Cardiac fibroblast (primary cell): Measurements from ENCODE around the gene SKI.
"Not testable (repeated sequence)": the region's sequence is repeated elsewhere in the genome, so short reads cannot be mapped to it uniquely, and the experiment has no call there.

ENCODE experiments used
- DNase-seq, 2 donors: peaks; one replicate each; pipeline versions ENCODE4 v3.0.0 to v3.0.0-alpha.2; 2010; ENCODE audit warnings: low read depth in 2 of 2
- H3K4me3 ChIP-seq, 2 donors: replicated peaks in 1 of 2; 1 replicate in 1 of 2; 2 replicates in 1 of 2; pipeline ENCODE4 v1.5.1; 2011; ENCODE audit warnings: low read depth in 2 of 2, low read length in 2 of 2, mild to moderate bottlenecking in 2 of 2, moderate library complexity in 1 of 2
- CTCF ChIP-seq: IDR thresholded peaks from one replicate; pipeline ENCODE4 v1.5.1; 2011; ENCODE audit warnings: low read depth, mild to moderate bottlenecking, low read length, inconsistent platforms

SKI gene

GRCh38 chr1:2330035-2330434 lies 101.9 kb downstream of the SKI start:
- no peak overlapping the region for H3K4me3 ChIP-seq
- TF ChIP-seq CTCF, result no peak
- no peak for DNase-seq

- no peak overlapping the region for H3K4me3 ChIP-seq
- TF ChIP-seq CTCF, result no peak
- DNase-seq, result peak; percentile 81 to 87
Measured at GRCh38 chr1:2330519-2331199, 102.5 kb downstream of the SKI start.

DNA sequence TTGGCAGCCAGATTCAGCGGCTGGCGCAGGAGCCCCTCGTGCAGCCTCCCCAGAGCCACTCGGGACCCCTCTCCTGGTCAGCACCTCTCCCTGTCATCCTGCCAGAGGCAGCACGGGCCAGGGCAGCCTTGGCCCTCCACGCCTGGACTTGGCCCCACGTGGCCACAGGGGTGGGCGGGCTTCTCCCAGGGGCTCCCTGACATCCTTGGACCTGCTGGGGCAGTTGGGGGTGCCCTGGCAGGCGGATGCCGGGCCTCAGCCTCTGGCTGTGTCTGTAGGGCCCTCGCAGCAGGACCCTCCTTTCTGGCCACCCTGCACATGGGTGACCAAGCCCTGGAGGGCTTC lies 103.1 kb downstream of the SKI start:
- H3K4me3 ChIP-seq, result no peak overlapping the region
- DNase-seq, result no peak
- no peak for TF ChIP-seq CTCF

DNA sequence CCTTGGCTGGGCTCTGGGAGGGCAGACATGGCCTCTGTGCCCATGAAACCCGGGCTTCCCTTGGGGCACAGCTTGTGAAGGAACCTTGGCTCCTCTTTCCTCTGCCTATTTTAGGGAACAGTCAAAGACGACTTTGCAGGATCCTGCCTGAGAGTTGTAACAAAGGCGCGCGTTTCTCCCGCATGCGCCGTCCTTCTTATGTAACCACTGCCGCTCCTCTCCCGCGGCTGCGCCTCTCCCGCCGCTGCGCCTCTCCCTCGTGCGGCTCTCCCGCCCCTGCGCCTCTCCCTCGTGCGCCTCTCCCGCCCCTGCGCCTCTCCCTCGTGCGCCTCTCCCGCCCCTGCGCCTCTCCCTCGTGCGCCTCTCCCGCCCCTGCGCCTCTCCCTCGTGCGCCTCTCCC lies 103.5 kb downstream of the SKI start:
- DNase-seq, H3K4me3 ChIP-seq: not testable (repeated sequence)

GRCh38 chr1:2334366-2334765 lies 106.2 kb downstream of the SKI start:
- TF ChIP-seq CTCF, result no peak
- H3K4me3 ChIP-seq, result no peak overlapping the region
- DNase-seq, result no peak

DNA sequence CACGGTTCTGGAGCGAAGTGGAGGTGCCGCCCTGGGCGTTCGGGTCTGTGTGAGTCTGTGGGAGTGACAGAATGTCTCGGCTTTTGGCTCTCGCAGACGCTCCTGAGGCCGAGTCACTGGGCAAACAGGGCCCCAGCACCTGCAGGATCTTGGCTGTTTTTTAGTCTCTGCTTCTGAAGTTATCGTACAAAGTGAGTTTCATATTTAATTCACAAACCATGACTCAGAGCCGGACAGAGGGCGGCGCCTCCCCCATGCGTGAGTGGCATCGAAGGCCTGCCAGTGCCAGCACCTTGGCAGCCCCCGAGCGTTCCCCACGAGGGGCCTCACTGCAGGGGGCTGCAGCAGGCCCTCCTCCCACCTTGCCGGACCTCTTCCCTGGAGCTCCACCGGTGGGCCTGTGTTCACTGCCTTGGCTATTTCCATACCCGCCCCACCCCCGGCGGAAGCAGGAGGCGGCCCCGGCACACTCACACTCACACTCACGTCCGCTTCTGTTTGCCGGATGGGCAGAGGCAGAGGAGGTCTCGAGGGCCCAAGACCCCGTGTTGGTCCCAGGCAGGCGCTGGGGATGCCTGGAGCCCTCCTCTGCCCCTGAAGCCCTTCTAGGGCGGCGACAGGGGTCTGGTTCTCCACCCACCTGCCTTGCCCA lies 106.9 kb downstream of the SKI start:
- no peak for DNase-seq
- H3K4me3 ChIP-seq, result no peak overlapping the region
- no peak for TF ChIP-seq CTCF

GRCh38 chr1:2335721-2336455 lies 107.8 kb downstream of the SKI start:
- no peak overlapping the region for H3K4me3 ChIP-seq
- no peak for DNase-seq
- no peak for TF ChIP-seq CTCF
